ENCODE data around the gene THAP3.

GRCh38 chr1:6596886-6597776, 27.5 kb upstream of the THAP3 start:
- TF ChIP-seq CTCF (IDR thresholded peaks at IDR 0.05) (no peak), POLR2A (IDR thresholded peaks at IDR 0.05) (no peak)

All from adrenal gland (tissue), 5 donors.